Coronary artery (tissue), 2 donors: ENCODE measurements around the gene CYTH4.

ENCODE experiments used
- DNase-seq: peaks from one replicate; pipeline ENCODE4 v3.0.0-alpha.2; 2017; ENCODE audit warnings: low spot score
- H3K27ac ChIP-seq, 2 donors: fragments of 200-600 bp; sonication (generic); one replicate each; pipeline ENCODE4 v1.5.1; 2016 to 2019
- H3K4me3 ChIP-seq: fragments of 200-600 bp; sonication (generic); 2 replicates; pipeline ENCODE4 v1.5.1; 2016; ENCODE audit warnings: mild to moderate bottlenecking, moderate library complexity
- TF ChIP-seq, protein P1 (sequence below): fragments of 200-600 bp; sonication (generic); IDR thresholded peaks from one replicate; pipeline ENCODE4 v1.5.1; 2019; ENCODE audit warnings: antibody characterized with exemption

The CYTH4 gene

DNA sequence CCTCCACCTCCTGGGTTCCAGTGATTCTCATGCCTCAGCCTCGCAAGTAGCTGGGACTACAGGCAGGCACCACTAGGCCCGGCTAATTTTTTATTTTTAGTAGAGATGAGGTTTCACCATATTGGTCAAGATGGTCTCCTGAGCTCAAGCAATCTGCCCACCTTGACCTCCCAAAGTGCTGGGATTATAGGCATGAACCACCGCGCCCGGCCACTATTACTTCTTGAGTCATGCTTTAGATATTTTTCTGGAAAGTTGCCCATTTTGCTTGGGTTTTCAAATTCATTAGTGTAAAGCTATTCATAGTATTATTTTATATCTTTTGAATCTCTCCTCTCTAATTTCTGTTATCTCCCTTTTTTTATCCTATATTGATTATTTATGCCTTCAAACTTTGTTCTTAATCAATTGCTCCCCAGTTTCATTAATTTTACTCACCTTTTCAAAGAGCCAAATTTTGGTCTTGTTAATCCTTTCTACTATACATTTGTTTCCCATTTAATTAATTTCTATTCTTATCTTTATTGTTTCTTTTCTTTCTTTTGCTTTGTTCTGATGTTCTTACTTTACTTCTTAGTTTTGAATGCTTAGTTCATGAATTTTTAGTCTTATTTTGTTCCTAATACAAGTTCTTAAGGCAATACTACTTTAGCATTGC, 28.0 kb upstream of the CYTH4 start:
- H3K4me3 ChIP-seq = no peak overlapping the region
- DNase-seq = no peak
- no peak overlapping the region for H3K27ac ChIP-seq
- TF ChIP-seq, protein P1, sequence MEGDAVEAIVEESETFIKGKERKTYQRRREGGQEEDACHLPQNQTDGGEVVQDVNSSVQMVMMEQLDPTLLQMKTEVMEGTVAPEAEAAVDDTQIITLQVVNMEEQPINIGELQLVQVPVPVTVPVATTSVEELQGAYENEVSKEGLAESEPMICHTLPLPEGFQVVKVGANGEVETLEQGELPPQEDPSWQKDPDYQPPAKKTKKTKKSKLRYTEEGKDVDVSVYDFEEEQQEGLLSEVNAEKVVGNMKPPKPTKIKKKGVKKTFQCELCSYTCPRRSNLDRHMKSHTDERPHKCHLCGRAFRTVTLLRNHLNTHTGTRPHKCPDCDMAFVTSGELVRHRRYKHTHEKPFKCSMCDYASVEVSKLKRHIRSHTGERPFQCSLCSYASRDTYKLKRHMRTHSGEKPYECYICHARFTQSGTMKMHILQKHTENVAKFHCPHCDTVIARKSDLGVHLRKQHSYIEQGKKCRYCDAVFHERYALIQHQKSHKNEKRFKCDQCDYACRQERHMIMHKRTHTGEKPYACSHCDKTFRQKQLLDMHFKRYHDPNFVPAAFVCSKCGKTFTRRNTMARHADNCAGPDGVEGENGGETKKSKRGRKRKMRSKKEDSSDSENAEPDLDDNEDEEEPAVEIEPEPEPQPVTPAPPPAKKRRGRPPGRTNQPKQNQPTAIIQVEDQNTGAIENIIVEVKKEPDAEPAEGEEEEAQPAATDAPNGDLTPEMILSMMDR = no peak

DNA sequence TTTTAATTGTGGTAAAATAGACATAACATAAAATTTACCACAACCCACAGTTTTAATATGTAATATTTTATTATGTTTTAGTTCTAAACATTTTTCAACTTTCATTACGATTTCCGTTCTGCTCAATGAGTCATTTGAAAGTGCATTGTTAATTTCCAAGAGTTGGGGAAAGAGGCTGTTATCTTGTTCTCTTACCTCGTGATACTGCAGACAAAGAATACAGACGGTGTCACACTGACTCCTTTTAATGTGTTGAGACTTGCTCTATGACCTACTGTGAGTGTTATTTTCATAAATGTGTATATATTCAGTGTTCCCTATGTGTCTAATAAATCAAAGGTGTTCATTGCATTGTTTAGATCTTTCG, 27.5 kb upstream of the CYTH4 start:
- no peak overlapping the region for H3K27ac ChIP-seq
- no peak overlapping the region for H3K4me3 ChIP-seq
- TF ChIP-seq, protein P1 = no peak
- DNase-seq = no peak

DNA sequence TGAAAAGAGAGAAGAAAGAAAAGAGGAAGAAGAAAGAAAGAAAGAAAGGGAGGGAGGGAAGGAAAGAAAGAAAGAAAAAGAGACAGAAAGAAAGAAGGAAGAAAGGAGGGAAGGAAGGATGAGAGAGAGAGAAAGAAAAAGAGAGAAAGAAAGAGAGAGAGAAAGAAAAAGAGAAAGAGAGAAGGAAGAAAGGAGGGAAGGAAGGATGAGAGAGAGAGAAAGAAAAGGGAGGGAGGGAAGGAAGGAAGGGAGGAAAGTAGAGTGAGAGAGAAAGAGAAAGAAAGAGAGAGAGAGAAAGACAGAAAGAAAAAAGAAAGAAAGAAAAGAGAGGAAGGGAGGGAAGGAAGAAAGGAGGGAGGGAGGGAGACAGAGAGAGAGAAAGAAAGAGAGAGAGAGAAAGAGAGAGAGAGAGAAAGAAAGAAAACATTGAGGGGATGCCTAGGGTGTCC, 26.7 kb upstream of the CYTH4 start:
- no peak overlapping the region for H3K4me3 ChIP-seq
- TF ChIP-seq, protein P1 = no peak
- no peak overlapping the region for H3K27ac ChIP-seq
- DNase-seq = no peak

DNA sequence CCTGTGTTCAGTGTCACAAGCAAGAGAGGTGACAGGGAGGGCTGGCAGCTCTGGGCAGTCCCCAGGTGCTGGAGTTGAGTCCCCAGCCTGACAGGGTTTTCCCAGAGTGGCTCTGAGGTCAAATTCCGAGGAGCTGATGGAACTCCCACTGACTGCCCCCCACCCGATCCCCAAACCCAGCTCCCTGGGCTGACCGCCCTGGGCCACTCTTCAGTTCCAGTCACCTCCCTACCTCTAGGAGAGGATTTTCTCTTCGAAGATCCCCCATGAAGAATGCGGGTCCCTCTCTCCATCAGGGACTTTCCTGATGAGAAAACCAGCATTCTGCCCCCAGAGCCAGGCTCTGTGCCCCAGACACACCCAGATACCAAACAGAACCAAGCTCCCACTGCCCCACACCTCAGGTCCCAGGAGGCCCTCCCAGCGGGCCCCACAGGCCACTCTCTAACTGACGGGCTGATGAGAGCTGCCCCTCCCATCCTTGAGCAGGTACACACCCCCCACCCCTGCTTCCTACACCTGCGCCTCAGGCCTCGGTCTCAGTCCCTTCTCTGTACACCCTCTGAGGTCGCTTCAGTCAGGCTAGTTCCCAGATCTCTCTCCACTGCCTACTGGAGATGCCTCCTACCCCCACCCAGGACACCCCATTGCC, 26.1 kb upstream of the CYTH4 start:
- TF ChIP-seq, protein P1 = no peak
- Histone ChIP-seq H3K4me3 (no peak overlapping the region), H3K27ac (no peak overlapping the region)
- no peak for DNase-seq

DNA sequence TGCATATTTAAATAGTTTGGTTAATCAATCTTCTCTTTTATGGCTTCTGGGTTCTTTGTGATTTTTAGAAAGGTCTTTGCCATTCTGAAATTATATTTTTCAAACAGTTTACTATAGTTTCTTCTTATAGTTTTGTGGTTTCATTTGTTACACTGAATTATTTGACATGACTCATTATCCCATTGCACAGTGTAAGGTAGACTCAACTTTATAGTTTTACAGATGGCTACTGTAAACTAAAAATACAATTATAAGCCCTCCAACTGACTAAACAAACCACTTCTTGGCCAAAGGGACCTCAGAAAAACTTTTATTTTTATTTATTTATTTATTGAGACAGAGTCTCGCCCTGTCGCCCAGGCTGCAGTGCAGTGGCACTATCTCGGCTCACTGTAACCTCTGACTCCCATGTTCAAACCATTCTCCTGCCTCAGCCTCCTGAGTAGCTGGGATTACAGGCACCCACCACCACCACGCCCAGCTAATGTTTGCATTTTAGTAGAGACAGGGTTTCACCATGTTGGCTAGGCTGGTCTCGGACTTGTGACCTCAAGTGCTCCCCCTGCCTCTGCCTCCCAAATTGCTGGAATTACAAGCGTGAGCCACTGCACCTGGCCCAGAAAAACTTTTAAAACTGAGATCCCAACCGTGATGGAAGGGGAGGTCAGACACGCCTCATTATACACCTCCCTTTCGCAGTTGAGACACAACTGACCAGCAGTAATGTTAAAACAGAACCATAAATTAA, 24.1 kb upstream of the CYTH4 start:
- Histone ChIP-seq H3K27ac (no peak overlapping the region), H3K4me3 (no peak overlapping the region)
- TF ChIP-seq, protein P1 = no peak
- DNase-seq = no peak

DNA sequence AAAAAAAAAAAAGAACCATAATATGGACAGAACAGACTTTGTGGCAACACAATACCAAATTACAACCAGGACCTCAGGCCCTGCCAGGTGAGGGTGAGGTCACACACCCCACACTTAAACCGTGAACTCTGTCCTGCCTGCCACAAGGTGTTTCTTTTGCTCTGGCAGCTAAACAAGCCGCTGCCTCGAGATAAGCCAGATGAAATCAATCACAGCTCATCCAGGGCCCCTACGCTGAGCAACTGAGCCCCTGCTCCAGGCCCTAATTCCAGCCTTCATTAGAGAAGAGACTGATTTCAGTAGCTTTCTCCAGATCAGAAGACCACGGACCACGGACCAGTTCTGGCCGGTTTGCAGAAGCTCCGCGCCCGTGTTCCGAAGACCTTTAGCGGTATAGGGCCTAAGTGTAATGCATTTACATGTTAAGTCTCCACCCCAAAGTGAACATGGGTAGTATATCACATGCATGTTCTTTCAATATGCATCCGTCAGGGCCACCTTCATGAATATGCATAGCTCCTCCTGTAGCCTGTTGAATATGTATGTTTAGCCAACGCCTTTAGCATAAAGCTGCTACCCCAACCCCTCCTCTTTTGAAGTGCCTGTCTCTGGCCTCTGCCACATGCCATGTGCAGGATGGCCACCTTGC, 23.4 kb upstream of the CYTH4 start:
- no peak for DNase-seq
- TF ChIP-seq, protein P1 = no peak
- Histone ChIP-seq H3K27ac (no peak overlapping the region), H3K4me3 (no peak overlapping the region)
